GM12891 (cell line): Measurements from ENCODE around the gene AGPAT4.

Experiments
- POLR2A ChIP-seq: IDR thresholded peaks from 2 replicates; pipeline ENCODE4 v1.6.1; 2011; ENCODE audit warnings: low read depth, low read length, control low read depth
- POLR2AphosphoS5 ChIP-seq: IDR thresholded peaks from 2 replicates; pipeline ENCODE4 v1.6.1; 2011; ENCODE audit warnings: low read depth, low read length, control low read depth
- TAF1 ChIP-seq: IDR thresholded peaks from 2 replicates; pipeline ENCODE4 v1.6.1; 2011; ENCODE audit warnings: low read depth, low read length, control low read depth

- TF ChIP-seq POLR2AphosphoS5 (no peak), POLR2A (no peak), TAF1 (no peak)
Measured at GRCh38 chr6:161166677-161167076, 107.2 kb downstream of the AGPAT4 start.
